ENCODE results near the gene HSD11B1. TPM values are rescaled to one million over a fixed set of nuclear protein-coding genes. Genes with fewer than 3 reads are reported as not detected.

HSD11B1 gene
- total RNA-seq, 1 experiment from 2014 or later: not detected

GRCh38 chr1:209667708-209668107 lies 36.9 kb upstream of the HSD11B1 start:
- no peak overlapping the region for H3K4me3 Mint-ChIP-seq (ENCODE audit: low read depth, unreplicated experiment)
- H3K36me3 Mint-ChIP-seq (ENCODE audit: insufficient read depth, unreplicated experiment): no peaks in the 10 kb centered on the region
- peaks cover 17% of the 10 kb centered on the region for H3K4me1 Mint-ChIP-seq (ENCODE audit: low read depth, unreplicated experiment)
- H3K27ac Mint-ChIP-seq (ENCODE audit: unreplicated experiment): no peak overlapping the region
- intact Hi-C loops (cut with micrococcal nuclease; ENCODE audit: unreplicated experiment): no loop called here
- CTCF ChIA-PET: interaction anchor here (0.7 kb wide), 1 partner anchor 33 kb away, joined by 3 read pairs; no protein-coding TSS in a partner anchor
- TF ChIP-seq CTCF (IDR thresholded peaks at IDR 0.05; ENCODE audit: unreplicated experiment): no peak
- no peaks in the 10 kb centered on the region for H3K27me3 Mint-ChIP-seq (ENCODE audit: unreplicated experiment)
- no TSS peak for BruUV-seq (replicated peaks)
- no peak for DNase-seq
- no peaks in the 10 kb centered on the region for H3K9me3 Mint-ChIP-seq (ENCODE audit: low read depth, unreplicated experiment)

- CTCF ChIA-PET: no interaction called here
- intact Hi-C loops (cut with micrococcal nuclease; ENCODE audit: unreplicated experiment): loop anchor here (10.0 kb wide), 1 partner anchor 1264 kb away; no protein-coding TSS in a partner anchor
- DNase-seq: no peak
- peaks cover 38% of the 10 kb centered on the region for H3K4me1 Mint-ChIP-seq (ENCODE audit: low read depth, unreplicated experiment)
- no TSS peak for BruUV-seq (replicated peaks)
- H3K4me3 Mint-ChIP-seq (ENCODE audit: low read depth, unreplicated experiment): no peak overlapping the region
- H3K9me3 Mint-ChIP-seq (ENCODE audit: low read depth, unreplicated experiment): no peaks in the 10 kb centered on the region
- H3K27me3 Mint-ChIP-seq (ENCODE audit: unreplicated experiment): peaks cover 4% of the 10 kb centered on the region
- H3K36me3 Mint-ChIP-seq (ENCODE audit: insufficient read depth, unreplicated experiment): peaks cover 22% of the 10 kb centered on the region
- no peak overlapping the region for H3K27ac Mint-ChIP-seq (ENCODE audit: unreplicated experiment)
- no peak for TF ChIP-seq CTCF (IDR thresholded peaks at IDR 0.05; ENCODE audit: unreplicated experiment)
These were observed 34.1 kb upstream of the HSD11B1 start for GRCh38 chr1:209670441-209671082.

GRCh38 chr1:209672705-209673630 lies 31.7 kb upstream of the HSD11B1 start:
- intact Hi-C loops (cut with micrococcal nuclease; ENCODE audit: unreplicated experiment): loop anchor here (2.0 to 10.0 kb wide), 2 partner anchors 18 to 1262 kb away; no protein-coding TSS in a partner anchor
- DNase-seq: no peak
- no peak for TF ChIP-seq CTCF (IDR thresholded peaks at IDR 0.05; ENCODE audit: unreplicated experiment)
- CTCF ChIA-PET: interaction anchor here (4.8 kb wide), 1 partner anchor 21 kb away, joined by 58 read pairs; the partner anchor contains the start of gene LAMB3
- Mint-ChIP-seq H3K4me3 (ENCODE audit: low read depth, unreplicated experiment) (no peak overlapping the region), H3K4me1 (ENCODE audit: low read depth, unreplicated experiment) (peaks cover 54% of the 10 kb centered on the region), H3K27ac (ENCODE audit: unreplicated experiment) (peak overlapping the region; percentile 30), H3K36me3 (ENCODE audit: insufficient read depth, unreplicated experiment) (peaks cover 27% of the 10 kb centered on the region), H3K9me3 (ENCODE audit: low read depth, unreplicated experiment) (no peaks in the 10 kb centered on the region), H3K27me3 (ENCODE audit: unreplicated experiment) (peaks cover 28% of the 10 kb centered on the region)
- BruUV-seq (replicated peaks): no TSS peak

GRCh38 chr1:209673631-209674417 lies 30.8 kb upstream of the HSD11B1 start:
- Mint-ChIP-seq H3K9me3 (ENCODE audit: low read depth, unreplicated experiment) (no peaks in the 10 kb centered on the region), H3K27me3 (ENCODE audit: unreplicated experiment) (peaks cover 30% of the 10 kb centered on the region), H3K36me3 (ENCODE audit: insufficient read depth, unreplicated experiment) (peaks cover 27% of the 10 kb centered on the region), H3K27ac (ENCODE audit: unreplicated experiment) (peak overlapping the region; percentile 57), H3K4me1 (ENCODE audit: low read depth, unreplicated experiment) (peaks cover 54% of the 10 kb centered on the region), H3K4me3 (ENCODE audit: low read depth, unreplicated experiment) (peak overlapping the region; percentile 80)
- no peak for TF ChIP-seq CTCF (IDR thresholded peaks at IDR 0.05; ENCODE audit: unreplicated experiment)
- intact Hi-C loops (cut with micrococcal nuclease; ENCODE audit: unreplicated experiment): loop anchor here (2.0 to 10.0 kb wide), 2 partner anchors 19 to 1261 kb away; no protein-coding TSS in a partner anchor
- no TSS peak for BruUV-seq (replicated peaks)
- no peak for DNase-seq
- CTCF ChIA-PET: interaction anchor here (0.7 to 4.8 kb wide), 3 partner anchors 8 to 22 kb away, joined by 4 to 58 read pairs (median 9); partner anchors contain the start of gene LAMB3

All from Calu3 (cell line).